Measurements from ENCODE around the gene ADAP2. TPM values are rescaled to one million over a fixed set of nuclear protein-coding genes. Genes with fewer than 3 reads are reported as not detected.

The ADAP2 gene
- total and polyA plus RNA-seq, 2 donors (not counting 1 experiment from before 2014, with no cell fraction given) = 3.8 to 4.3 TPM

GRCh38 chr17:30952638-30953393 is 31.1 kb downstream of the ADAP2 start:
- TF ChIP-seq CTCF (conservative IDR thresholded peaks at IDR 0.05 in 1 of 2, IDR thresholded peaks at IDR 0.05 in 1 of 2; ENCODE audit: low read depth in 1 of 2, low read length in 2 of 2) (no peak), EZH2 (IDR thresholded peaks at IDR 0.05; ENCODE audit: low read length, missing control alignments) (no peak)
- Histone ChIP-seq H3K4me3 (replicated peaks in 1 of 4; ENCODE audit: control extremely low read depth in 1 of 4, insufficient read depth in 1 of 4, low read depth in 3 of 4, low read length in 4 of 4) (no peak overlapping the region), H4K20me1 (ENCODE audit: control insufficient read depth, extremely low read depth, insufficient read depth, low read length) (no peaks in the 10 kb centered on the region), H3K27me3 (ENCODE audit: control insufficient read depth, insufficient read depth, low read length) (no peaks in the 10 kb centered on the region), H3K4me2 (ENCODE audit: extremely low read depth, insufficient read depth, low read length) (no peak overlapping the region), H3K9ac (ENCODE audit: insufficient read depth, low read length) (no peak overlapping the region), H2AFZ (ENCODE audit: low read length) (no peak overlapping the region), H3K79me2 (ENCODE audit: control insufficient read depth, insufficient read depth, low read length) (no peaks in the 10 kb centered on the region), H3K4me1 (ENCODE audit: control insufficient read depth, extremely low read depth, insufficient read depth, low read length) (peaks cover 3% of the 10 kb centered on the region), H3K27ac (ENCODE audit: insufficient read depth, low read length) (no peak overlapping the region), H3K9me3 (ENCODE audit: control insufficient read depth, insufficient read depth, low read depth, low read length) (no peaks in the 10 kb centered on the region), H3K36me3 (ENCODE audit: control insufficient read depth, insufficient read depth, low read length) (no peaks in the 10 kb centered on the region)
- DNase-seq (ENCODE audit: low read depth in 2 of 2) = no peak

- Histone ChIP-seq H3K4me3 (replicated peaks in 1 of 4; ENCODE audit: control extremely low read depth in 1 of 4, insufficient read depth in 1 of 4, low read depth in 3 of 4, low read length in 4 of 4) (no peak overlapping the region), H3K79me2 (ENCODE audit: control insufficient read depth, insufficient read depth, low read length) (no peaks in the 10 kb centered on the region), H3K27me3 (ENCODE audit: control insufficient read depth, insufficient read depth, low read length) (no peaks in the 10 kb centered on the region), H3K4me2 (ENCODE audit: extremely low read depth, insufficient read depth, low read length) (no peak overlapping the region), H3K4me1 (ENCODE audit: control insufficient read depth, extremely low read depth, insufficient read depth, low read length) (peaks cover 3% of the 10 kb centered on the region), H3K9ac (ENCODE audit: insufficient read depth, low read length) (no peak overlapping the region), H4K20me1 (ENCODE audit: control insufficient read depth, extremely low read depth, insufficient read depth, low read length) (no peaks in the 10 kb centered on the region), H3K36me3 (ENCODE audit: control insufficient read depth, insufficient read depth, low read length) (no peaks in the 10 kb centered on the region), H3K27ac (ENCODE audit: insufficient read depth, low read length) (no peak overlapping the region), H3K9me3 (ENCODE audit: control insufficient read depth, insufficient read depth, low read depth, low read length) (no peaks in the 10 kb centered on the region), H2AFZ (ENCODE audit: low read length) (no peak overlapping the region)
- no peak for TF ChIP-seq CTCF (conservative IDR thresholded peaks at IDR 0.05 in 1 of 2, IDR thresholded peaks at IDR 0.05 in 1 of 2; ENCODE audit: low read depth in 1 of 2, low read length in 2 of 2)
- TF ChIP-seq EZH2 (IDR thresholded peaks at IDR 0.05; ENCODE audit: low read length, missing control alignments) = no peak
- DNase-seq (ENCODE audit: low read depth in 2 of 2) = no peak
Measured at GRCh38 chr17:30954046-30954830, 32.5 kb downstream of the ADAP2 start.

- peaks cover 3% of the 10 kb centered on the region for H3K4me1 ChIP-seq (ENCODE audit: control insufficient read depth, extremely low read depth, insufficient read depth, low read length)
- peak overlapping the region; percentile 13 for H3K4me2 ChIP-seq (ENCODE audit: extremely low read depth, insufficient read depth, low read length)
- no peak overlapping the region for H3K9ac ChIP-seq (ENCODE audit: insufficient read depth, low read length)
- H3K9me3 ChIP-seq (ENCODE audit: control insufficient read depth, insufficient read depth, low read depth, low read length) = no peaks in the 10 kb centered on the region
- no peaks in the 10 kb centered on the region for H3K79me2 ChIP-seq (ENCODE audit: control insufficient read depth, insufficient read depth, low read length)
- no peaks in the 10 kb centered on the region for H3K36me3 ChIP-seq (ENCODE audit: control insufficient read depth, insufficient read depth, low read length)
- H3K27ac ChIP-seq (ENCODE audit: insufficient read depth, low read length) = peak overlapping the region; percentile 27
- H3K27me3 ChIP-seq (ENCODE audit: control insufficient read depth, insufficient read depth, low read length) = no peaks in the 10 kb centered on the region
- peak overlapping the region; percentile 76 for H2AFZ ChIP-seq (ENCODE audit: low read length)
- peak in 1 of 2 donors; percentile 46 for DNase-seq (ENCODE audit: low read depth in 2 of 2)
- TF ChIP-seq EZH2 (IDR thresholded peaks at IDR 0.05; ENCODE audit: low read length, missing control alignments) (no peak), CTCF (conservative IDR thresholded peaks at IDR 0.05 in 1 of 2, IDR thresholded peaks at IDR 0.05 in 1 of 2; ENCODE audit: low read depth in 1 of 2, low read length in 2 of 2) (peak; percentile 7 to 12)
- no peak overlapping the region for H3K4me3 ChIP-seq (replicated peaks in 1 of 4; ENCODE audit: control extremely low read depth in 1 of 4, insufficient read depth in 1 of 4, low read depth in 3 of 4, low read length in 4 of 4)
- H4K20me1 ChIP-seq (ENCODE audit: control insufficient read depth, extremely low read depth, insufficient read depth, low read length) = no peaks in the 10 kb centered on the region
Measured at GRCh38 chr17:30956764-30957374, 35.1 kb downstream of the ADAP2 start.
